Motor neuron (in vitro differentiated cells): Measurements from ENCODE around the gene PTPRK. TPM values are rescaled to one million over a fixed set of nuclear protein-coding genes. Genes with fewer than 3 reads are reported as not detected.

ENCODE experiments used
- ATAC-seq, 8 experiments: fragments of 200-7000 bp; cut with Tn5 transposase; replicated peaks in 6 of 8; 2 replicates each; pipeline ENCODE4 v1.8.0; 2021; ENCODE audit warnings: mild to moderate bottlenecking in 8 of 8, moderate library complexity in 8 of 8
- H3K27ac ChIP-seq, 2 donors: fragments of 250-450 bp; sonication (Bioruptor Pico); 2 replicates each; pipeline ENCODE4 v1.9.0; 2021; ENCODE audit warnings: antibody characterized with exemption in 2 of 2, mild to moderate bottlenecking in 2 of 2, moderate library complexity in 1 of 2
- H3K4me1 ChIP-seq, 2 donors: fragments of 250-450 bp; sonication (Bioruptor Pico); replicated peaks in 1 of 2; 2 replicates each; pipeline ENCODE4 v1.6.1; 2021; ENCODE audit warnings: antibody characterized with exemption in 2 of 2, mild to moderate bottlenecking in 2 of 2, moderate library complexity in 1 of 2
- H3K4me3 ChIP-seq, 5 donors: fragments of 250-450 bp; sonication (Bioruptor Pico); 2 replicates each; pipeline ENCODE4 v1.9.0; 2021; ENCODE audit warnings: antibody characterized with exemption in 5 of 5, mild to moderate bottlenecking in 5 of 5, moderate library complexity in 4 of 5
- WGBS, 10 experiments: fragments of 450-650 bp; shearing (Covaris generic); methylation state at CpG; one replicate each; pipeline ENCODE4 v1.0.0; 2022; 5-methylcytosine and 5-hydroxymethylcytosine counted together
- in situ Hi-C, 9 experiments: fragments of 400-800 bp; cut with MboI; loops; one replicate each; pipeline ENCODE4 v1.15.0; 2021; ENCODE audit warnings: low sequenced_read_pairs in 9 of 9, low pct_unique_long_range_greater_than_20kb in 2 of 9; ENCODE audit not compliant: unreplicated experiment in 9 of 9
- total RNA-seq, 8 experiments: library from RNA; unstranded; fragments of 300-600 nt; gene quantifications; 2 replicates each; pipeline versions ENCODE4 v1.2.3 to v1.2.4, GENCODE V29; 2022

Gene PTPRK
- total RNA-seq, 8 experiments from 2014 or later = 14.4 to 93.9 (median 26.3) TPM

- in situ Hi-C loops = no loop called here
These were observed 253.5 kb downstream of the PTPRK start for GRCh38 chr6:128266946-128267345.

GRCh38 chr6:128265706-128266105 lies 254.7 kb downstream of the PTPRK start:
- in situ Hi-C loops = no loop called here

More at GRCh38 chr6:128266946-128267345, 253.5 kb downstream of the PTPRK start:
- Histone ChIP-seq H3K4me3 (no peak overlapping the region), H3K4me1 (peaks cover 0 to 7% of the 10 kb centered on the region in 2 donors), H3K27ac (no peak overlapping the region)
- no peak for ATAC-seq
- WGBS, 10 experiments = 82 to 100% (median 100%) methylated on average over 1 of the region's 1 CpG; no CpG with 5 or more reads in 1 of the 10 experiments

GRCh38 chr6:128259730-128260685 lies 260.4 kb downstream of the PTPRK start:
- Histone ChIP-seq H3K27ac (no peak overlapping the region), H3K4me1 (no peaks in the 10 kb centered on the region), H3K4me3 (no peak overlapping the region)
- in situ Hi-C loops = no loop called here
- WGBS, 10 experiments = 27 to 100% (median 80%) methylated on average over 3 to 6 of the region's 6 CpGs; no CpG with 5 or more reads in 1 of the 10 experiments
- ATAC-seq = peak in 1 of 8 experiments; percentile 20

More at GRCh38 chr6:128265706-128266105, 254.7 kb downstream of the PTPRK start:
- no peak for ATAC-seq
- Histone ChIP-seq H3K4me3 (no peak overlapping the region), H3K4me1 (peaks cover 0 to 7% of the 10 kb centered on the region in 2 donors), H3K27ac (no peak overlapping the region)
- 38 to 100% (median 100%) methylated on average over 1 to 3 of the region's 3 CpGs; no CpG with 5 or more reads in 1 of the 10 experiments for WGBS, 10 experiments

DNA sequence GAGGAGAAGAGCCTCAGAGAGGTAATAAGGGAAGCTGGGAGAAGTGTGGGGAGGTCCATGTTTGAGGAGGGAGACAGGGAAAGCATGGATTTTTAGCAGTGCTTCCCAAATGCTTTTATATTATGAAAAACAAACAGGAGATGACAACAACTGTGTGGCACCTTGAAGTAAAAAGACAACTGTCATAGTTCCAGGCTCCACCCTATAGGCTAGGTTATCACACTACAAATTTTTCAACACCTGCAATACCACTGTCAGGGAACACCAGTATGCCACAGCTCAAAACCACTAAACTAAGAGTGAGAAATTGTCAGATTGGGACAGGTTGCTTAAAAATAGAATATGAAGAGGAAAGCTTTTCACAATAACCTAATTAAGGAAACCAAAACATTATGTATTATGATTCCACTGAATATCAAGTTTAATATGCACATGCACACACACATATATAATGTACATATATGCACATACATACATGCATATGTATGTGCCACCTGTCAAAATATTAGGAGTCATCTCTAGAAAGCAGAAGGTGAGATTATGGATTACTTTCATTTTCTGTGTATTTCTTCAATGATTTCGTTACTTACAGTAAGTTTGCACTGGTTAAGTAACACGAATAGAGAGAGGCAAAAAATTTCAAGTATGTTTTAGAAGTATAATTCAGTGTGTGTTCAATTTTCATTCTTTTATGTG lies 261.2 kb downstream of the PTPRK start:
- no peaks in the 10 kb centered on the region for H3K4me1 ChIP-seq
- in situ Hi-C loops = no loop called here
- H3K4me3 ChIP-seq = no peak overlapping the region
- 0 to 100% (median 90%) methylated on average over 2 of the region's 2 CpGs for WGBS, 10 experiments
- no peak overlapping the region for H3K27ac ChIP-seq
- peak in 3 of 8 experiments; percentile 23 to 90 (median 53) for ATAC-seq

DNA sequence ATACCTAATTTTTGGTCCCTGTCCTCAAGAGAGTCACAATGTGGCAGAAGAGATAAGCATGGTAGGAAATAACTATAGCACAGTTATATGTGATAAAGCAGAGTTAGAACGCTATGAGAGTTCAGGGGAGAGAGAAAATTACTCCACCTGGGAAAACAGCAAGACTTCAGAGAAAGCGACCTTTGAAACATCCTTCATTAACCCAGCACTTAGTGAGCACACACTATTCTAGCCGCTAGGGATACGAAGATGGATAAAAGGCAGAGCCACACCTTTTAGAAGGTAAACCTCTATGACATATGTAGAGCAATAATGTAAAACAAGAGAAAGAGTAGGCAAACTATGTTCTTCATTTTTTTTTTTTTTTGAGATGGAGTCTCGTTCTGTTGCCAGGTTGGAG lies 264.3 kb downstream of the PTPRK start:
- Histone ChIP-seq H3K4me3 (no peak overlapping the region), H3K27ac (no peak overlapping the region), H3K4me1 (no peaks in the 10 kb centered on the region)
- in situ Hi-C loops = no loop called here
- 94 to 100% (median 100%) methylated on average over 2 to 5 of the region's 5 CpGs for WGBS, 10 experiments
- no peak for ATAC-seq

- in situ Hi-C loops = no loop called here
- no peak overlapping the region for H3K27ac ChIP-seq
- ATAC-seq = peak in 2 of 8 experiments; percentile 53 to 80
- no peaks in the 10 kb centered on the region for H3K4me1 ChIP-seq
- no peak overlapping the region for H3K4me3 ChIP-seq
- 0 to 100% (median 79%) methylated on average over 1 to 4 of the region's 4 CpGs; no CpG with 5 or more reads in 3 of the 10 experiments for WGBS, 10 experiments
These were observed 267.8 kb downstream of the PTPRK start for GRCh38 chr6:128252341-128253176.

- H3K27ac ChIP-seq = no peak overlapping the region
- no peaks in the 10 kb centered on the region for H3K4me1 ChIP-seq
- ATAC-seq = peak in 4 of 8 experiments; percentile 35 to 93 (median 92)
- no peak overlapping the region for H3K4me3 ChIP-seq
- in situ Hi-C loops = no loop called here
- WGBS, 10 experiments = 23 to 100% (median 100%) methylated on average over 1 to 4 of the region's 4 CpGs
These were observed 268.7 kb downstream of the PTPRK start for GRCh38 chr6:128251445-128252340.

DNA sequence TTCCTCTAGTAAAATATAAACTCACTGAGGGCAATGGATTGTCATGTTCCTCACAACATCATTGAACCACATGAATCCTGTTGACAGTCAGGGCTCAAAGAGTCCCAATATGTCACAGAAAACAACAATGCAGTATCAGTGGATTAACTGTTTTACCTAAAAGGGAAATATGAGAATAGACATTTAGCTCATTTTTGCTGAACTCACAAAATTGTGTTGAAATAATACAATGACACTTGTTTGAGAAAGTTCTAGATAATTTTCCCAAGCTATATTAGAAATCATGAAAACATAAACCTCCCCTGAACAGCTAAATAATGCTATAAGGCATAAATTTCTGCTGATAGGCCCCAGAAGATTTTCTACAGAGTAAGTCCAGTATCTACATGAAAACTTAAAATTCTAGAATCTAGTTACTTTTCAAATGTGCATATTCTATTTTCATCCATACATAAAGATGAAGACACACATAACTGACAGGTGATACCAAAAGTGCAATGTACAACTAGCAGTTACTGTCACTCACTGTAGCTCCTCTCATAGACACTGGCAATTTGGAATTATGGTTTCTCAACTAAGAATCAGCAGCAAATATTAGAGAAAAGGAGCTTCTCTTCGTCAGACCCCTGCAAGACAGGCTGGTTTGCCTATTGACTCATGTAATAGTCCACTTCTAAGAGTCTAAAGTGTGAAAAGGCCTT lies 269.9 kb downstream of the PTPRK start:
- H3K4me1 ChIP-seq = no peaks in the 10 kb centered on the region
- ATAC-seq = no peak
- no peak overlapping the region for H3K27ac ChIP-seq
- no peak overlapping the region for H3K4me3 ChIP-seq
- 63 to 100% (median 86%) methylated on average over 1 of the region's 1 CpG; no CpG with 5 or more reads in 3 of the 10 experiments for WGBS, 10 experiments
- in situ Hi-C loops = no loop called here

- Histone ChIP-seq H3K4me3 (no peak overlapping the region), H3K27ac (no peak overlapping the region), H3K4me1 (no peaks in the 10 kb centered on the region)
- in situ Hi-C loops = no loop called here
- ATAC-seq = no peak
- WGBS, 10 experiments = 79 to 100% (median 100%) methylated on average over 1 to 4 of the region's 4 CpGs; no CpG with 5 or more reads in 1 of the 10 experiments
These were observed 271.0 kb downstream of the PTPRK start for GRCh38 chr6:128249429-128249828.

GRCh38 chr6:128246472-128247260 lies 273.7 kb downstream of the PTPRK start:
- no peak for ATAC-seq
- Histone ChIP-seq H3K27ac (no peak overlapping the region), H3K4me1 (no peaks in the 10 kb centered on the region), H3K4me3 (no peak overlapping the region)
- 78 to 100% (median 85%) methylated on average over 3 to 7 of the region's 7 CpGs for WGBS, 10 experiments
- in situ Hi-C loops = no loop called here
